IPS-20b (cell line): ENCODE results near the gene ADCY1.

Experiments used
- H3K27ac ChIP-seq: one replicate; pipeline ENCODE4 v1.5.1; 2013; ENCODE audit warnings: low read length
- H3K27me3 ChIP-seq: 2 replicates; pipeline ENCODE4 v1.6.1; 2013; ENCODE audit warnings: mild to moderate bottlenecking, low read length, inconsistent platforms; ENCODE audit not compliant: insufficient read depth
- H3K36me3 ChIP-seq: 2 replicates; pipeline ENCODE4 v1.6.1; 2013; ENCODE audit warnings: low read depth, mild to moderate bottlenecking, inconsistent platforms, low read length, moderate library complexity; ENCODE audit not compliant: insufficient read depth
- H3K4me1 ChIP-seq: 2 replicates; pipeline ENCODE4 v1.6.1; 2013; ENCODE audit warnings: mild to moderate bottlenecking, control low read depth, inconsistent platforms, low read length, moderate library complexity; ENCODE audit not compliant: insufficient read depth
- H3K4me3 ChIP-seq: 2 replicates; pipeline ENCODE4 v1.5.1; 2013; ENCODE audit warnings: mild to moderate bottlenecking, low read length, inconsistent platforms
- H3K9ac ChIP-seq: 2 replicates; pipeline ENCODE4 v1.6.1; 2013; ENCODE audit warnings: low read depth, mild to moderate bottlenecking, inconsistent platforms, low read length, moderate library complexity
- H3K9me3 ChIP-seq: 2 replicates; pipeline ENCODE4 v1.6.1; 2013; ENCODE audit warnings: mild to moderate bottlenecking, low read depth, low read length, inconsistent platforms; ENCODE audit not compliant: insufficient read depth

The ADCY1 gene

GRCh38 chr7:45566961-45567360 lies 7.2 kb upstream of the ADCY1 start:
- no peak overlapping the region for H3K9ac ChIP-seq
- H3K27me3 ChIP-seq, result peaks cover 7% of the 10 kb centered on the region
- H3K36me3 ChIP-seq, result no peaks in the 10 kb centered on the region
- no peaks in the 10 kb centered on the region for H3K9me3 ChIP-seq
- H3K27ac ChIP-seq, result no peak overlapping the region
- H3K4me3 ChIP-seq, result no peak overlapping the region
- H3K4me1 ChIP-seq, result peaks cover 17% of the 10 kb centered on the region; the same call in 1 of the 2 replicates

GRCh38 chr7:45567713-45568112 lies 6.5 kb upstream of the ADCY1 start:
- Histone ChIP-seq H3K9ac (no peak overlapping the region), H3K27me3 (peaks cover 14% of the 10 kb centered on the region)

GRCh38 chr7:45568536-45569289 lies 5.5 kb upstream of the ADCY1 start:
- Histone ChIP-seq H3K4me1 (peaks cover 12% of the 10 kb centered on the region; the same call in 1 of the 2 replicates), H3K9ac (no peak overlapping the region), H3K9me3 (no peaks in the 10 kb centered on the region), H3K4me3 (no peak overlapping the region), H3K36me3 (no peaks in the 10 kb centered on the region), H3K27ac (no peak overlapping the region), H3K27me3 (peaks cover 24% of the 10 kb centered on the region)

More at GRCh38 chr7:45567713-45568112, 6.5 kb upstream of the ADCY1 start:
- no peaks in the 10 kb centered on the region for H3K36me3 ChIP-seq
- no peak overlapping the region for H3K27ac ChIP-seq
- H3K4me1 ChIP-seq, result peaks cover 16% of the 10 kb centered on the region; the same call in 1 of the 2 replicates
- no peaks in the 10 kb centered on the region for H3K9me3 ChIP-seq
- no peak overlapping the region for H3K4me3 ChIP-seq

- Histone ChIP-seq H3K9me3 (no peaks in the 10 kb centered on the region), H3K4me3 (no peak overlapping the region), H3K36me3 (no peaks in the 10 kb centered on the region), H3K4me1 (peaks cover 8% of the 10 kb centered on the region; the same call in 1 of the 2 replicates), H3K27me3 (peaks cover 28% of the 10 kb centered on the region), H3K9ac (no peak overlapping the region), H3K27ac (no peak overlapping the region)
These were observed 4.9 kb upstream of the ADCY1 start for GRCh38 chr7:45569290-45569685.

GRCh38 chr7:45570797-45571196 lies 3.4 kb upstream of the ADCY1 start:
- Histone ChIP-seq H3K9me3 (no peaks in the 10 kb centered on the region), H3K27me3 (peaks cover 41% of the 10 kb centered on the region), H3K4me1 (no peaks in the 10 kb centered on the region; the same call in 1 of the 2 replicates), H3K9ac (no peak overlapping the region), H3K36me3 (no peaks in the 10 kb centered on the region), H3K4me3 (no peak overlapping the region), H3K27ac (no peak overlapping the region)

- peaks cover 63% of the 10 kb centered on the region for H3K27me3 ChIP-seq
- H3K36me3 ChIP-seq, result no peaks in the 10 kb centered on the region
- no peak overlapping the region for H3K27ac ChIP-seq
These were observed 964 bp upstream of the ADCY1 start for GRCh38 chr7:45573204-45573603.

GRCh38 chr7:45574416-45574668 lies 174 bp downstream of the ADCY1 start:
- Histone ChIP-seq H3K9me3 (no peaks in the 10 kb centered on the region), H3K4me1 (peaks cover 7% of the 10 kb centered on the region; the same call in 1 of the 2 replicates), H3K36me3 (no peaks in the 10 kb centered on the region), H3K4me3 (peak overlapping the region; percentile 78; the same call in 1 of the 2 replicates), H3K27ac (no peak overlapping the region), H3K9ac (no peak overlapping the region; the same call in 1 of the 2 replicates), H3K27me3 (peaks cover 63% of the 10 kb centered on the region)

More at GRCh38 chr7:45573204-45573603, 964 bp upstream of the ADCY1 start:
- H3K4me1 ChIP-seq, result peaks cover 7% of the 10 kb centered on the region; the same call in 1 of the 2 replicates
- H3K9ac ChIP-seq, result no peak overlapping the region
- H3K4me3 ChIP-seq, result peak overlapping the region; percentile 68; the same call in 1 of the 2 replicates
- no peaks in the 10 kb centered on the region for H3K9me3 ChIP-seq

- H3K4me1 ChIP-seq, result peaks cover 10% of the 10 kb centered on the region; the same call in 1 of the 2 replicates
- no peak overlapping the region for H3K27ac ChIP-seq
- peak overlapping the region; percentile 75; the same call in 1 of the 2 replicates for H3K9ac ChIP-seq
- peak overlapping the region; percentile 78 for H3K4me3 ChIP-seq
- H3K27me3 ChIP-seq, result peaks cover 63% of the 10 kb centered on the region
- no peaks in the 10 kb centered on the region for H3K36me3 ChIP-seq
- H3K9me3 ChIP-seq, result no peaks in the 10 kb centered on the region
These were observed 717 bp downstream of the ADCY1 start for GRCh38 chr7:45574669-45575500.

- Histone ChIP-seq H3K27me3 (peaks cover 63% of the 10 kb centered on the region), H3K4me1 (peaks cover 10% of the 10 kb centered on the region; the same call in 1 of the 2 replicates), H3K36me3 (no peaks in the 10 kb centered on the region), H3K27ac (no peak overlapping the region), H3K9me3 (no peaks in the 10 kb centered on the region), H3K9ac (peak overlapping the region; percentile 75; the same call in 1 of the 2 replicates), H3K4me3 (peak overlapping the region; percentile 78)
These were observed 1.5 kb downstream of the ADCY1 start for GRCh38 chr7:45575501-45576248.

- Histone ChIP-seq H3K9me3 (no peaks in the 10 kb centered on the region), H3K36me3 (no peaks in the 10 kb centered on the region), H3K4me3 (no peak overlapping the region; the same call in 1 of the 2 replicates), H3K4me1 (peaks cover 10% of the 10 kb centered on the region; the same call in 1 of the 2 replicates), H3K27ac (no peak overlapping the region), H3K9ac (no peak overlapping the region), H3K27me3 (peaks cover 62% of the 10 kb centered on the region)
These were observed 2.2 kb downstream of the ADCY1 start for GRCh38 chr7:45576249-45576929.

- H3K9ac ChIP-seq, result no peak overlapping the region
- H3K27me3 ChIP-seq, result peaks cover 46% of the 10 kb centered on the region
- H3K27ac ChIP-seq, result no peak overlapping the region
- H3K36me3 ChIP-seq, result no peaks in the 10 kb centered on the region
- H3K4me3 ChIP-seq, result no peak overlapping the region
- no peaks in the 10 kb centered on the region for H3K9me3 ChIP-seq
- H3K4me1 ChIP-seq, result peaks cover 21% of the 10 kb centered on the region
These were observed 3.9 kb downstream of the ADCY1 start for GRCh38 chr7:45578022-45578421.
